HG02970 (cell line): ENCODE data around the gene EIF4G3.
"Not testable (repeated sequence)": the region's sequence is repeated elsewhere in the genome, so short reads cannot be mapped to it uniquely, and the experiment has no call there.

Source experiments
- ATAC-seq: cut with Tn5 transposase; IDR thresholded peaks from one replicate; pipeline ENCODE4 v1.9.1; 2021; ENCODE audit warnings: mild to moderate bottlenecking, moderate library complexity, moderate number of reproducible peaks; ENCODE audit not compliant: unreplicated experiment, low FRiP score

EIF4G3 gene

DNA sequence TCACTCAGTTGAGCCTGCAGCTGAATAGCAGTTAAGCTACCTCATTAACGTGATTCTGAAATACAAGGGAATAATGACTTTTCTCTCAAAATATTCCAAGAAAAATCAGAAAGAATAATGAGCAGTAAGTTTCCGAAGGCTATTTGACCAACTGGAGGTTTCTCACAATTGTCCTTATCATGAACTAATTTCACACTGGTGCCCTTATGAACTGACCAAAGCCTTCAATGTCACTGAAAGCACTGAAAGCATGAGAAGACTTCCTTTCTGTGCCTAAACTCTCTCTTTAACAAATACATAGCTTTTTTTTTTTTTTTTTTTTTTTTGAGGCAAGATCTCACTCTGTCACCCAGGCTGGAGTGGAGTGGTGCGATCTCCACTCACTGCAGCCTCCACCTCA is 18.8 kb downstream of the EIF4G3 start:
- ATAC-seq, result no peak

DNA sequence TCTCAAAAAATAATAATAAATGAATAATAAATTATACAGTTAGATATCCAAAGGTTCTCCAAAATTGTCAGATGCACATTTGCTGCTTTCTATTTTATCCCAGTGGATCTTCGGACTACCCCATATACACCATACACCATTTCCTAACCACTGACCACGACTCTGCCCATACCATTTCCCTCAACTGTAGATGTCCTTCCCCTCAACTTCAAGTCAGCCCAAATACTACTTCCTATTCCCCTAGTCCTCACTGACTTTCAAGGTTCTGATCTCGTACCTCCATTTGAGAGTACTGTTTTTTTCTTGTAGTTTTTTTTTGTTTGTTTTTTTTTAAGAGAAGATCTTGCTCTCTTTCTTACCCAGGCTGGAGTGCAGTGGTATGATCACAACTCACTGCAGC is 19.6 kb downstream of the EIF4G3 start:
- ATAC-seq, result no peak

DNA sequence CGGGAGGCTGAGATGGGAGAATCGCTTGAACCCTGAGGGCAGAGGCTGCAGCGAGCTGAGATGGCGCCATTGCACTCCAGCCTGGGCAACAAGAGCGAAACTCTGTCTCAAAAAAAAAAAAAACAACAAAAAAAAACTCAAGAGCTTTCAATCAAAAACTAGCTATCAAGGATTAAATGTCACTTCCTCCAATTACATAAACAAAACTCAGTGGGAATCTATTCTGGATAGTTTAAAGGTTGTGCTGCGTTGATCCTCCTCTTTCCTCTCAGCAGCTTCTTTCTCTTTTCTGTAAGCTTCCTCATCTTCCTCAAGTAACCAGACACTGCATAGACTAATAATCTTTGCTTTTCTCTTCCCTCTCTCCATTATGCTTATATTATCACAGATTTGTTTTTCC is 20.7 kb downstream of the EIF4G3 start:
- no peak for ATAC-seq

DNA sequence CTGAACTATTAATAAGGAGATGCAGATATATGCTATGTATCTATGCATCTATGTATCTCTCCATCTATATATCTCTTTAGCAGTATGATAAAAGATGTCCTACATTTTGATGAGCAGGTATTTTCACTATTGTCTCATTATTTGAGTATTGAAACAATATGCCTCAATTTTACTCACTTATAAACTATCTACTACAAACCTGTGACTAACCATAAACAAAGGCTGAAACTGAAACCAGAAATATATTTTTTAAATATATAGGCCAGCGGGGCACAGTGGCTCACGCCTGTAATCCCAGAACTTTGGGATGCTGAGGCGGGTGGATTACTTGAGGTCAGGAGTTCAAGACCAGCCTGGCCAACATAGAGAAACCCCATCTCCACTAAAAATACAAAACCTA is 22.0 kb downstream of the EIF4G3 start:
- ATAC-seq, result no peak

DNA sequence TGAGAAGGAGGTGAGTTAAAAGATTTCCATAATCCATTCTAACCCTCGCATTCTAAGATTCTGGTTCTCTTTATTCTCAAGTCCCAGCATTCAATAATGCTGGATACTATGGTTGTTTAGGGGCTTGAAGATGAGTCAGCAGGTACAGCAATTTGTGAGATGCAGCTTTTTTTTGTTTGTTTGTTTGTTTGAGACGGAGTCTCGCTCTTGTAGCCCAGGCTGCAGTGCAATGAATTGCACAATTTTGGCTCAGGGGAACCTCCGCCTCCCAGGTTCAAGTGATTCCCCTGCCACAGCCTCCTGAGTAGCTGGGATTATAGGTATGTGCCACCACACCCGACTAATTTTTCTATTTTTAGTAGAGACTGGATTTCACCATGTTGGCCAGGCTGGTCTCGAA is 23.3 kb downstream of the EIF4G3 start:
- ATAC-seq, result no peak

DNA sequence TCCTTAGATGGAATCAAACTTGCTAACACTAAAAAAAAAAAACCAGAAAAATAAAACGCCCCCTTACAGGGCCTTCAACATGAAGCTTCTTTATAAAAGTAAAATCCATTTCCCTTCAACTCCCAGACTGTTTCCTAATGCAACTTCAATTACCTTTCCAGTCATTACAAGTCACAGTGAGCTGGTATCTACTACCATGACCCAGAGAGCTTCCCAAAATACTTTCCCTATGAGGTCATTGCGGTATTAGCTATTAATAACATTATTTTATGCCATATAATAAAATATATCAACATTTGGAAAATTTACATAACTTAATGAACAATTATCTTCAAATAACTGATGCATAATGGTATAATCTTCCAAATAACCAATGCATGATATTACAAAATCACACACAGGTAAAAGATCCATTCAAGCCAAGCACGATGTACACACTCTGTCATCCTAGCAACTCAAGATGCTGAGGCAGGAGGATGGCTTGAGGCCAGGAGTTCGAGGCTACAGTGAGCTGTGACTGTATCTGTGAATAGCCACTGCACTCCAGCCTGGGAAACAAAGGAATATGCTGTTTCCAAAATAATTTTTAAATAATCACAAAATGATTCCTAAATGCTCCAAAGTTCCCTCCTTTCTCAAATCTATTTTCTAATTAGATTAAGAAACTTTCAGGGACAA is 24.1 kb downstream of the EIF4G3 start:
- ATAC-seq, result no peak

DNA sequence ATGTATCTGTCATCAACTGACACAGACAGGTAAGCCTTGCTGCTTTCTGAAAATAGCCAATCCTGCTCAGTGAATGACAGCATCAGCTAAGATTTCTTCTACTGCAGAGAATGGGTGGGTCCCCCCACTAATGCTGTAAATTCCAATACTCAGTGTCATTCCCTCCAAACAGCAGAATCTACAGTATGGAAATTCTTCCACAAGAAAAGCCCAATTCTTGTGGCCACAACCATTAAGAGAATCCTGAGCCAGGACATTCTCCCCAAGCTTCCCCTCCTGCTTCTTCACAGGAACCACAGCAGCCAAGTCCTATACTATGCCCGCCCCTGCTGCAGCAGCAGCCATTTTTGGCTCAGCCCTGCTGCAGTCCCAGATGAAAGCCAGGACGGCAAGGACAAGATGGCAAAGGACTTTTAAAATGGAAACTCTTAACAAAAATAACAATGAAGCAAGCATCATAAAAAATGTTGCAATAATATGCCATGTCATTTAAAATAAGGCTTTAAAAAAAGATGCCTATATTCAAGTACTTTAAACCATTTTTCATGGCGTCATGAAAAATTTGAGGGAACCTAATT is 26.8 kb downstream of the EIF4G3 start:
- no peak for ATAC-seq

DNA sequence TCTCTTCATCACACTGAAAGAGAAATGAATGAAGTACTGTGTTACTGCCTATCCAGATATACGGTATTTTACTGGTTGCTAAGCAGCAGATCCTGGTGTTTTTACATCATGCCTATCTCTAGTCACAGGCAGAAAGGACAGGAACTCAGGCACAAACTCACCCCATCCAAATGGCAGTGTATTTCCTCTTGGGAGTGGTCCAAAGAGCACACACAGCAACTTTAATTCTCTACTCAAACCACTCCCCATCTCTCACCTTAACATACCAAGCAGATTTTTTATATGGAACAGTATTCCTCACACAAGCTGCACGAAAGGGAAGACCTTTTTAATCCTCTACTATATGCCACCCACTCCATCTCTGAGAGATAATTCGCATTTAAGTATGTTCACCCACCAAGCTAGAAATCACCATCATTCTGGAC is 27.3 kb downstream of the EIF4G3 start:
- ATAC-seq, result no peak

DNA sequence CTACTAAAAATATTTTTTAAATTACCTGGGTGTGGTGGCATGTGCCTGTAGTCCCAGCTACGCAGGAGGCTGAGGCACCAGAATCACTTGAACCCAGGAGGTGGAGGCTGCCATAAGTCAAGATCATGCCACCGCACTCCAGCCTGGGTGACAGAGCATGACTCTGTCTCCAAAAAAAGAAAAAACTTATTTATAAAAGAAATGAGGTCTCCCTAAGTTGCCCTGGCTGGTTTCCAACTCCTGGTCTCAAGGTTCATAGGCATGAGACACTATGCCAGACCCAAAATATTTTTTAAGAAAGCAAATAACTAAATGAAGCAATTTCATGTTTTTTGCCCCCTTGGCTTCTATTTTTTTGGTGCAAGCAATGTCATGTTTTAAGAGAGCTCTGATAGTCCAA is 32.9 kb downstream of the EIF4G3 start:
- ATAC-seq, result no peak

DNA sequence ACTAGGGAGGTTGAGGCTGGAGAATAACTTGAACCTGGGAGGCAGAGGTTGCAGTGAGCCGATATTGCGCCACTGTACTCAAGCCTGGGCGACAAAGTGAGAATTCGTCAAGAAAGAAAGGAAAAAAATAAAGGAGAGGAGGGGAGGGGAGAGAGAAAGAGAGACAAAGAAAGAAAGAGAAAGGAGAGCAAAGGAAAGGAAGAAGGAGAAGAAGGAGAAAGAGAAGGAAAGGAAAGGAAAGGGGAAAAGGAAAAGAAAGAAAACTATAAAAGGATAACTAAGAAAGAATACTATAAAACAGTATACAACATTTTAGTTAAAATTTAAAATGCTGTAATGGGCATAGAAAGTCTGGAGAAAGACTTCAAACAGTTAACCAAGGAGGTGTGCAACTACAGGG is 33.6 kb downstream of the EIF4G3 start:
- ATAC-seq, result no peak

DNA sequence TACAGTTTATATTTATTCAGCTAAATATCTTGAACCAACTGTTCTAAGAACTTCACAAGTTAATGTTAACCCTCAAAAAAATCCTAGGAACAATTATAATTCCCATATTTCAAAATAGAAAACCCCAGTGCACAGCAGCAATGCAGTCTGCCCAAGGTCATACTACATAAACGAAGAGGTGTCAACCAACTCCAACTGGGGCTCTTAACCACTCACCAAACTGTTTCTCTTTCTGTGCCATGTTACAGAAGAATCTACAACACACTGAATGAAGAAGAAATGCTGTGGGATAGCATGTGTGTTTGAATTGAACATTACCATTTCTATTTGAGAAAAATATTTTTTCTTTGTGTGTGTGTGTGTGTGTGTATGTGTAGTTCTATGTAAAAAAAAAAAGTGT is 35.7 kb downstream of the EIF4G3 start:
- ATAC-seq, result no peak

DNA sequence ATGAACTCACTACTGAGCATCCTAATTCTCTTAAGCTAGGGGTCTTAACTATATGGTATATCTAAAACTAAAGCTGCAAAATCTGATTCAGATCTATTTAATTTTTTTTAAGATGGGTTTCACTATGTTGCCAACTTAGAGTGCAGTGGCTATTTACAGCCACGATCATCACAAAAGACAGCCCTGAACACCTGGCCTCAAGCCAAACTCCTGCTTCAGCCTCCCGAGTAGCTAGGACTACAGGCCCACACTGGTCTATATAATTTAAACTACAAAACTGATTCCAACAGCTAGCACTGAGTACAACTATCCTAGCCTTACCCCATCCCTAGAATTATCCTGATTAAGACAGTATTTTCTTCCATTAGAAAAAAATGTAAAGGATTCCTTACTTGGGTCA is 37.1 kb downstream of the EIF4G3 start:
- ATAC-seq, result no peak

DNA sequence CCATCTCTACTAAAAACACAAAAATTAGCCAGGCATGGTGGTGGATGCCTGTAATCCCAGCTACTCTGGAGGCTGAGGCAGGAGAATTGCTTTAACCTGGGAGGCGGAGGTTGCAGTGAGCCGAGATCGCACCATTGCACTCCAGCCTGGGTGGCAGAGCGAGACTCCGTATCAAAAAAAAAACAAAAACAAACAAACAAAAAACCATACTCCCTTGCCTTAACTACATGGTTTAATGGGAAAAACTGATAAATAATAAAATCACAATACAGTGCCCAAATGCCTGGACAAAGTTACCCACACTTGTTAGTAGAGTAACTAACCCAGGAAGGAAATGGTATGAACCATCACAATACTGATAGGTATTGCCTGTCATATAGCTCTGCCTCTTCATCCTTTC is 40.4 kb downstream of the EIF4G3 start:
- not testable (repeated sequence) for ATAC-seq

DNA sequence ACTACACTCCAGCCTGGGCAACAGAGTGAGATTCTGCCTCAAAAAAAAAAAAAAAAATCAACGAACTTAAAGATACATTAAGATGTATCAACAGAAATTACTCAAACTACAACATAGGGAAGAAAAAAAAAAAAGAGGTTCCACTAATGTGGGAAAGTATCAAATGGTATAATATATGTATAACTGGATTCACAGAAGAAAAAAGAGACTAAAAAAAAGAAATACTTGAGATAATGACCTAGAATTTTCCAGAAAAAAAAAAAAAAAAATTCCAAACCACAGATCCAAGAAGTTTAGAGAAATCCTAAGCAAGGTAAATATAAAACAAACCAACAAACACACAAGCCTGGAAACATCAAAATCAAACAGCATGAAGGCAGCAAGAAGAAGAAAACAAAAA is 45.5 kb downstream of the EIF4G3 start:
- no peak for ATAC-seq

DNA sequence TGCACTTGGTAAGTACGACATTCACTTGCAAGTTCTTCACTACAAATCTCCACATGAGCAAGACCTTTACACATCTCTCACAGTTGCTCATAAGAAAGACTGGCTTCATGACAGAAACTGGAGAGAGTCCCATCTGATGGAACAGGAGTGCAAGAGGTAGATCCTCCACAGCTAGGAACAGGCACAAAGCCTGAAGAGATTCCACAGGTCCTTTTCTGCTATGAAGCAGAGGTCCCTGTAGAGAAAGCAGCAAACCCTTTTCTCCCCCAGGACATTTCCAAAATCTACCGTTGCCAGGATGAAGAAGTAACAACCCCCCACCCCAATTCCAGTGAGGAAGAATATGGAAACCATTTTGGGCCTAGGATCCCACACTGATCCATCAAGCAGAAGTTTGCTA is 47.3 kb downstream of the EIF4G3 start:
- ATAC-seq, result no peak

DNA sequence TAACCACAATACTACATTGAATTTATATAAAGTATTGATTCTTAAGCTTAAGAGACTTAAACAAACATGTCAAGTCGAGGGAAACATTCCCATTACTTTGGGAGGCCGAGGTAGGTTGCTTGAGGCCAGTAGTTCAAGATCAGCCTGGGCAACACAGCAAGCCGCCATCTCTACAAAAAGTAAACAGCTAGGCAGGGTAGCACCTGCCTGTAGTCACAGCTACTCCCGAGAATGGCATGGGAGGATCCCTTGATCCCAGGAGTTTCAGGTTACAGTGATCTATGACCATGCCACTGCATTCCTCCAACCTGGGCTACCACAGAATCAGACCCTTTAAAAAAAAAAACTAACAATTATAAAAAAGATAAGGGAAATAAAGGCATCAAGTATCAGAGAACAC is 50.4 kb downstream of the EIF4G3 start:
- ATAC-seq, result no peak

DNA sequence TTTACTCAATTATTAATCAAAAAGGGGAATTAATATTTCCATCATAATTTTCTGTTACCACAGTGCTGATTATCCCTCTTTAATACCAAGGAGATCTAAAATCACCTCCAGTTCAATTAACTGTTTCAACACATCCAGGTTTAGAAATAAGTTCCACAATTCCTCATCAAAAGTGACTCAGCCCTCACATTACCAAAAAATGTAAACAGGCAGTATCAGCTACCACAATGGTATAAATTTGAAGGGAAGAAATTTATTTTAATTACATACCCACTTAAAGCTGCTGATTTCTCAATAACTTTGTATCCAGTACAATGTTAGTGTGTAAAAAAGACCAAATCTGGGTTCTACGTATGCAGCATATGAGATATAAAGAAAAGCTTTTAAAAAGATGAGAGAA is 51.9 kb downstream of the EIF4G3 start:
- no peak for ATAC-seq

DNA sequence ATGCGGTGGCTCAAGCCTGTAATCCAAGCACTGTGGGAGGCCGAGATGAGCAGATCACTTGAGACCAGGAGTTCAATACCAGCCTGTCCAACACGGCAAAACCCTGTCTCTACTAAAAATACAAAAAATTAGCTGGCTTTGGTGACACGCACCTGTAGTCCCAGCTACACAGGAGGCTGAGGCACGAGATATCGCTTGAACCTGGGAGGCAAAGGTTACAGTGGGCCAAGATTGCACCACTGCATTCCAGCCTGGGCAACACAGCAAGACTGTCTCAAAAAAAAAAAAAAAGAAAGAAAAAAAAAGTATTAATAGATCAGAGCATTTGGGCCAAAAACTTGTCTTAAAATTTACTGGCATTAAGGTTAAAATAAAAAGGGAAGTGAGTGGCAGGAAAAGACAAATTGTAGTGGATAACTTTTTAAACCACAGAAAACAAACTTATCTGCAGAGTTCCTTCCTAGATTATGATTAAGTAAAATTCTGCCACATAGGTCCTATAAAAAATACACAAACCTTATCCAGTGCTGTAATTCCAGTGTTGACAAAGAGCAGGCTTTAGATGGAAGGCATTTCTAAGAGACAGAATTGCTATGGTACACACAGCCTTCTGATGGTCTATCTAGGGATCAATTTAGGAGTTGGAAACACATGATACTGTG is 53.3 kb downstream of the EIF4G3 start:
- ATAC-seq, result no peak

DNA sequence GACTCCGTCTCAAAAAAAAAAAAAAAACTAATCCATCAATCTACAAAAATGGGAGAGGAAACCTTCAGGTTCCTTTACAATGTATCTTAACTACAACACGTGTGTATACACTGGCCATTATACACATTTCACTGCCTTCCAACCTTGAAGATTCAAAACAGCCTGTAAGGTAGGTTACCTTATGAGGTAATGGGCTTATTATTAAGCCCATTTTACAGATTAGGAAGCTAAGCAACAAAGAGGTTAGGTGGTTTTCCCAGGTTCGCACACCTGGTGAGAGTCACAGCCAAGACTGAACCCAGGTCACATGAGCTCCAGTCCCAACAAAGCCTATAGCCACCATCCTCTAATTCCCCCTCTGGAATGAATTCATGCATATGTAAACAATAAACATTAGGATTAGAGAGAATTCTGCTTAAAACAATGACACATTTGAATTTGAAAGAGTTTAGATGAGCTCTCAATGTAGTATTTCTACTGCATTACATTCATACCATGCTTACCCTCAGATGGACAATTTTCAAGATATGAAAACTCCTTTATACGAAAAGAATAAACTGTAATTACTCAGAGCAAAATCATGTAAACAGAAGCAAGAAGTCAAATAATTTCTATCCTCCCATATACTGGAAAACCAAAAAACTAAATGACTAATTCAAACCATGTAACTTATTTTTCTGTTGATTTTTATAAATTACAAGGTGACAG is 54.8 kb downstream of the EIF4G3 start:
- no peak for ATAC-seq

DNA sequence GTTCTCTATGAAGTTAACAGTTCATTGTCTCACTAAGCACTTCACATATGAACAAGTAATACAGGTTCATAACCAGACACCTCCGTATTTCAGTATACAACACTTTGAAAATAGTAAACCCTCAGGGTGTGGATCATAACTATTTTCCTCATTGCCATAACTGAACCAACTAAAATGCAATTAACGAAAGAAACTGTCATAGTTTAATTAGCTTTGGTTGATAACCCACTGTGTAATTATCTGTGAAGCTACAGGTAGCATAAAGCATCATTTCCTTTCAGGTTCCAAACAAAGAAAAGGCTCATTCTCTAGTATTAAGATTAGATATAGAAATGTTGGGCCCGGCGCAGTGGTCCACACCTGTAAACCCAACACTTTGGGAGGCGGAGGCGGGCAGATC is 58.5 kb downstream of the EIF4G3 start:
- no peak for ATAC-seq

DNA sequence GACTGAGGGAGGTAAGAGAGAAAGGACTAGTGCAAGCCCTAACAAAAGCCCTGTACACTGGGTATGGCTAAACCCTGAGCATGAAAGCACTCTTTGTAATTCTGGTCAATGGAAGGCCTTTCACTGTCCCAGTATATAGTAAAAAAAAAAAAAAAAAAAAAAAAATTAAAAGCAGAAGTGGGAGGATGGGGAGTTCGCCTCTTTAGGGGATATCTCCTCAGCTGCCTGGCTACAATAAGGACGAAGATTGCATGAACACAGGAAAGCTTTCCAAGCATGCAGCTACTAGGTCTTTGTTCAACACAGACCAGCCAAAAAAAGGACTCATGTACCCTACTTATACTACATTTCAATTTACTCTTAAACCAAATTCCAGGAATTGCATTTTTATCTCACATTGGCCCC is 59.1 kb downstream of the EIF4G3 start:
- no peak for ATAC-seq

DNA sequence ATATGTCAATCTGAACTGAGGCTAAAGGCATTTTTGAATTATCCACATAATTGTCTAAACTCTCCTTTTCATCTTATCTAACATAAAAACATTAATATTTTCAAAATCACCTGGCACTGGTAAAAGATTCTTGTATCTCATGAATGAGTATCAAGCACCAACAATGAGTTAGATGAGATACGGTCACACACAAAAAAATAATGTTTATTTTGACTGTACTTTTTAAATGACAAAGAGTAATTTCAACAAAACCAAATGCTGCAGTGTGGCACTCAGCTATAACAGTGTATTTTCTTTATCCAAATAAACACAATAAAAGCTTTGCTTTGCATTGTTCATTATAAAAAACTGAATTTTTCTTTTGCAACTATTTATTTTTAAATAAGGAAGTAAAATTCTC is 59.5 kb downstream of the EIF4G3 start:
- no peak for ATAC-seq
